ENCODE measurements around the gene GREB1.

GREB1 gene

DNA sequence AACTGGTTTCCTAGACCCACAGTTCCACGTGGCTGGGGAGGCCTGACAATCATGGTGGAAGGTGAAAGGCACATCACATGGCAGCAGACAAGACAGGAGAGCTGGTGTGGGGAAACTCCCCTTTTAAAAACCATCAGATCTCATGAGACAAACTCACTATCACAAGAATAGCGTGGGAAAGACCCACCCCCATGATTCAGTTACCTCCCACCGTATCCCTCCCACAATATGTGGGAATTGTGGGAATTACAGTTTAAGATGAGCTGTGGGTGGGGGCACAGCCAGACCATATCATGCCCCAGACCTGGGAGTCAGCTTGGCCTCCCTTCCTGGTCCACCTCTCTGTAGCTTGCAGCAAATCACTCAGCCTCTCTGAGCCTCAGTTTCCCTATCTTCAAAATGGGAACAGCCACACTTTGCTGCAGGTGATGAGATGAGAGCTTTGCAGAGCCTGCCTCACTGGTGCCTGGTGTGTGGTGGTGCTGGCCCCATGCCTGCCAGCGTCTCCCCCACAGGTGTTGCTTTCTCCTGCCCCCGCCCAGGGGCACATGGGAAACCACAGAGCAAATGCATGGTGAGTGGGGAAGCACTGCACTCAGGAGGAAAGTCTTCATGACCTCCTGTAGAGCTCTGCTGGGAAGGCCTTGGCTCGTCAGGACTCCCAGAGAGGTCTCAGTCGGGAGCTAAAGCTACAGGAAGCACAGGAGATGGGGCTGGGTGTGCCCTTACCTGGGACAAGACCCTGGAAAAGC lies 31.1 kb downstream of the GREB1 start:
- no peak for DNase-seq (ENCODE audit: insufficient read length, low spot score)
- FAIRE-seq, result no peak
- no peak for TF ChIP-seq POLR2A (IDR thresholded peaks at IDR 0.05; ENCODE audit: low read depth, low read length)

DNA sequence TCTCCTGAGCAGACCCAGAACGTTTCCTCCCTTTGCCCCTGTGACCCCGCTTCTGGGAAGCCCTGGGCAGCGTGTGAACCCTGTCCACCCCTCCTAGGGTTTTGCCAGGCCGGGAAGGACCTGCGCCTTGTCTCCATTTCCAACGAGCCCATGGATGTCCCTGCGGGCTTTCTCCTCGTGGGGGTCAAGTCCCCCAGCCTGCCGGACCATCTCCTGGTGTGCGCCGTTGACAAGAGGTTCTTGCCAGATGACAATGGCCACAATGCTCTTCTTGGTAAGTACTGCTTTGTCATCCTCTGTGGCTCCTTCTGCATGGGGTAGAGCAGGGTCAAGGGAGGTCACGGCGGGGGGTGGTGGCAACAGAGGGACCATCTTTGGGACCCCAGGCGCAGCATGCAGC lies 32.5 kb downstream of the GREB1 start:
- no peak for FAIRE-seq
- TF ChIP-seq POLR2A (IDR thresholded peaks at IDR 0.05; ENCODE audit: low read depth, low read length), result no peak
- DNase-seq (ENCODE audit: insufficient read length, low spot score), result no peak

DNA sequence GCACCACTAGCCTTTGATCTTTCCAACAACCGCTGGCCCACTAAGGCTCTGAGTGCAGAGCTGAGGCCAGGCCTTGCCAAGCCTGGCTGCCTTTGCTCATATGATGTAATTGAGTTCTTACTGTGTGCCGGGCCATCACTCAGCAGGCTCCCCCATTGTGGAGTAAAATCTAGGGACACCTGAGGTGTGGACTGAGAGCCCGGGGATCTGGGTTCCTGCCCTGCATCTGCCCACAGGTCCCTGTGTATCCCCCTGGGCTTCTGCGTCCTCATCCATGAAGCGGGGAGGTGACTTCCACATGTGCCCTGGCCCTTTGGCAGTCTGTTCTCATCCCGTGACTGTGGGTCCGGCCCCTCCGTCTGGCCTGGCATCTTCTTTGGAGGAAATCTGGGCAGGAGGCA lies 33.8 kb downstream of the GREB1 start:
- no peak for FAIRE-seq
- no peak for TF ChIP-seq POLR2A (IDR thresholded peaks at IDR 0.05; ENCODE audit: low read depth, low read length)
- no peak for DNase-seq (ENCODE audit: insufficient read length, low spot score)

DNA sequence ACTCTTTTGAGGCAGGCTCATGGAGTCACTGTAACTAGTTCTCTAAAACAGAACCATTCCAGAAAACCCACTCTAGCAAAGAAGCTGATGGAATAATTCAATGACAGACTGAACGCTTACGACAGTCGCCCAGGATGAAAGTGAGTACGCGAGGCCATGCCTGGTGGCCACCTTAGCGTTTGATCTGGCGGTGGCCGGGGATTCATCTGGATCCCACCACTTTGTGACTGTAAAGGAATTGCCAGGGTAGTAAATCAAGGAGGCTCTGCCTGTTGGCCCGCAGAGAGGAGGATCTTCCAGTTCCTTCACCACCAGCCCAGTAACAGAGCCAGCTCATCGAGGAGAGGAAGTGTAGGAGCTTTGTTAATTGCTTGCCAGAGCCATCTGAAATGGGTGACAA lies 34.6 kb downstream of the GREB1 start:
- no peak for TF ChIP-seq POLR2A (IDR thresholded peaks at IDR 0.05; ENCODE audit: low read depth, low read length)
- FAIRE-seq (no peak), DNase-seq (ENCODE audit: insufficient read length, low spot score) (no peak)

DNA sequence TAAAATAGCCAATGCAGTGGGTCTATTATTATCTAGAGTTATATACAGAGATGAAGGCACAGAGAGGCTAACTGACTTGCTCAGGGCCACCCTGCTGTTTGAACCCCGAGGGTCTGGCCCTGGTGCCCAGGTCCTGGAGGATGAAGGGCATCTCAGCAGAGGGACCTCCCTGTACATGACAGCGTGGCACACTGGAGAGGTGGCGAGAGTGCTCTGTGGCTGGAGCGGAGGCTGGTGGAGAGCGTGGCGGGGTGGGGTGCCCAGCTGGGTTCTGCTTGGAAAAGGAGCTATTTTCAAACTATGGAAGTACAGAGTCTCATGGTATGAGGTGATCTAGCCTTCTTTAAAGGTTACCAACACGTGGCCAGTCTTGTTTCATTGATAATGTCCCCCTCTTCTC lies 35.8 kb downstream of the GREB1 start:
- no peak for FAIRE-seq

DNA sequence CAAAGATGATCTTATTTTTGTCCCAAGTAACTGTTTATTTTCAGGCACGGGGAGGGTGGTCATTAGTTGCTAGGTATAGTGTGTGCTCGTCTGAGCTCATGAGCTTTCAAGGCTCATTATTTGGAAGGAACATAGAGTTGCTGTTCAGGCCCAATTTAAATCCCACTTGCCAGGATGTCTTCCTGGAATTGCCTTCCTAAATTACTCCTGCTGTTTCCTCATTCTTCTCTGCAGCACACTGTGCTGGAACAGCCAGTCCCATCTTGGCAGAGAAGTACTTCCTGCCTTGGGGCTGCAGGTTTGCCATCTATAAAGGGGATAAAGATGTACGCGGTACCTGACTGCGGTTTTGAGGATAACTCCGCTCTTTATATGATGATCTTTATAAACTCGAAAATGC lies 37.3 kb downstream of the GREB1 start:
- FAIRE-seq, result no peak
- no peak for TF ChIP-seq POLR2A (IDR thresholded peaks at IDR 0.05; ENCODE audit: low read depth, low read length)
- DNase-seq (ENCODE audit: insufficient read length, low spot score), result no peak

More for the DNA sequence above, 35.8 kb downstream of the GREB1 start:
- no peak for DNase-seq (ENCODE audit: insufficient read length, low spot score)
- TF ChIP-seq POLR2A (IDR thresholded peaks at IDR 0.05; ENCODE audit: low read depth, low read length), result no peak

DNA sequence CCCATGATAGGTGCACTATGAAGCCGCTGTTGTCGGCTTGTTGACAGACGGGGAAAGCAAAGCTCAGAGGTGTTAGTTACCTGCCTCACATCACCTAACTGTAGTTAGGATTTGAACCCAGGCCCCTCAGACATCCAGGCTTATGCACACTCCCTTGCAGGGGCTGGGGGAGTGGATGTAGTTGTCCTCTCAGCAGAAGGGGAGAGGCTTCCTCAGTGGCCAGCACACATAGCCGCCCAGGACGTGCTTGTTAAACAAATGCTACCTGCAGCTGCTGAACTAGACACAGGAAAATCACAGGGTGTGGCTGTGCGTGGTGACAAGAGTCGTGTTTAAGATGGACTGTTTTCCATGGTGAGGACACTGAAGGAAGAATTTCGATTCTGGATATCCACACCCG lies 39.2 kb downstream of the GREB1 start:
- DNase-seq (ENCODE audit: insufficient read length, low spot score) (no peak), FAIRE-seq (no peak)
- TF ChIP-seq POLR2A (IDR thresholded peaks at IDR 0.05; ENCODE audit: low read depth, low read length), result no peak

DNA sequence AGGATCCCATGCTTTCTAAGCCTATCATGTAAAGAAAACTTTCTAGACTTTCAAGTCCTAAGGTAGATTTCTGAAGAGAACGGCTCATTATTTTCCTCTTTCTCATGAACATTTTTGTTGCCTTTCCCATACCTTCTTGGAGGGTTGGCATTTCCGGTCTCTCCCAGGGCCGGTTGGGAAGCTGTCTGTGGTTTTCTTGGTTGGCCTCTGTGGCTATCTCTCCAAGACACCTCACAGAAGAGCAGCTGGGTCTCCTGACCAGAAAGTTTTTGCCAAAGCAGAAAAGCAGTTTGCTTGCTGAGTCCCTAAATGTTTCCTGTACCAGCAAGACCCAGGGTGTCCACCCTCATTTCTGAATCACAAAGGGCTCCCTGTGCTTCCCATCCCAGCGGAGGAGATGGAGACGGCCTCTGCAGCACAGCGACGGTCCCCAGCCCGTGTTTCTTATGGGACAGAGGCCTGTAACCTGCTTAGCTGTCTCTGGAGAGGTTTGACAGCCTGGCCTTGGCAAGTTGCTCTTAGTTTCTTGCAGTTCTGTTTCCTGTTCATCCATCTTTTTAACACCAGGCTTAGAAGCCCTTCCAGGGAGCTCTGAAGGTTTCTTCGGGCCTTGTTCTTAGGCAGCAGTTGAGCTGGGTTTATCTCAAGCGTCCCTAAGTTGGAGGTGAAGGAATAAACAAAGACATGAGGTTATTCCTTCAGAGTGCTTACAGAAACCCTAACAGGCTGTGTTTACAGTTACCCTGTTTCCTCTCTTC lies 39.8 kb downstream of the GREB1 start:
- peak; percentile 41 for FAIRE-seq
- DNase-seq (ENCODE audit: insufficient read length, low spot score), result peak; percentile 68
- no peak for TF ChIP-seq POLR2A (IDR thresholded peaks at IDR 0.05; ENCODE audit: low read depth, low read length)

DNA sequence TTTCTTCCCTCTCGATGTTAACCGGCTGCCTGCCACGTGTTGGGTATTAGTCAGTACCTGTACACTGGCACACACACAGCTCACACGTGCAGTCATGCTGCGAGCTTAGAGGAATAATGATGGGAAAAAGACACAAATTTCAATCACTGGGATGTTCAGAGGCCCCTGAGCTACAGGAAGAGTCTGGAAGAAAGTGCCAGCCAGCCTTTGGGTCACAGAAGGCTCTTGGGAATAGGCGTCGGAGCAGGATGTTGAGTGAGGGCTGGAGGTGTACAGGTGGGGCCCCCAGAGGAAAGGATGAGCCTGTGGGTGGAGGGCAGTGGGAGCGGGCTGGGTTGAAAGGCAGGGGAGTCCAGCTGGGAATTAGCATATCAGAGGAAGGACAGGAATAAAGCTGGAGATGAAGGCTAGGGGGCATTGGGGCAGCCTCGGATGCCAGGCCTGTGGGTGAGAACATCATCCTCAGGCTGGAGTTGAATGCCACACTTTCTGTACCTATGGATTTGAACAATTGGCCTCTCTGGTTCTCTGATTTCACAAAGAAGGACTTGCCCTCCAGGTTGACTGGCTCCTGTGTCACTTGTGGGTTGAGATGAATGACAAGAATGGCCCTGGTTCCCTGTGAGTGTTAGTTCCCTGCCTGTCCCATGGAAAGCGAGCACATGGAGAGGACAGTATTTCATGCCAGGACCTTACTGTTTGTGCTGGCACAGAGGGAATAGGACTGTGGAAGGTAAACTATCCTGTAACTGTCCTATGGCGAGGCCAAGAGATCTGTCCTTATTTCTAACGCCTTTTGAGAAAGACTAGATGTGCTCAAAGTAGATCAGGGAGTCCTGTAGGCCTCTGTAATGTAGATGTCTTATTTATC lies 40.6 kb downstream of the GREB1 start:
- FAIRE-seq (no peak), DNase-seq (ENCODE audit: insufficient read length, low spot score) (no peak)
- no peak for TF ChIP-seq POLR2A (IDR thresholded peaks at IDR 0.05; ENCODE audit: low read depth, low read length)

DNA sequence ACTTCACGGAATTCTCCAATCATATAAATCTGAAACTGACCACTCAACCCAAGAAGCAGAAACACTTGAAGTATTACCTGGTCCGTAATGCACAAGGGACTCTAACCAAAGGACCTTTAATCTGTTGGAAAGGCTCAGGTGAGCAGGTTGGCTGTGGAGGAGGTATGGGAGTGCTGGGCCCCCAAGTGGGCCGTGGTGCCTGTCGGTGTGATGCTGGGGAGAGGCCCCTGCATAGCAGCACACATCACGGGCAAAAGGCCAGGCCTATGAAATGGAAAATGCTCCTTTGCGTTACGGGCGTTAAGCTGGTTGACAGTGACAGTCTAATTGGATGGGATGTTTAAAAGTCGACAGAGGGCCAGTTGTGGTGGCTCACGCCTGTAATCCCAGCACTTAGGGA lies 42.6 kb downstream of the GREB1 start:
- TF ChIP-seq POLR2A (IDR thresholded peaks at IDR 0.05; ENCODE audit: low read depth, low read length), result no peak

DNA sequence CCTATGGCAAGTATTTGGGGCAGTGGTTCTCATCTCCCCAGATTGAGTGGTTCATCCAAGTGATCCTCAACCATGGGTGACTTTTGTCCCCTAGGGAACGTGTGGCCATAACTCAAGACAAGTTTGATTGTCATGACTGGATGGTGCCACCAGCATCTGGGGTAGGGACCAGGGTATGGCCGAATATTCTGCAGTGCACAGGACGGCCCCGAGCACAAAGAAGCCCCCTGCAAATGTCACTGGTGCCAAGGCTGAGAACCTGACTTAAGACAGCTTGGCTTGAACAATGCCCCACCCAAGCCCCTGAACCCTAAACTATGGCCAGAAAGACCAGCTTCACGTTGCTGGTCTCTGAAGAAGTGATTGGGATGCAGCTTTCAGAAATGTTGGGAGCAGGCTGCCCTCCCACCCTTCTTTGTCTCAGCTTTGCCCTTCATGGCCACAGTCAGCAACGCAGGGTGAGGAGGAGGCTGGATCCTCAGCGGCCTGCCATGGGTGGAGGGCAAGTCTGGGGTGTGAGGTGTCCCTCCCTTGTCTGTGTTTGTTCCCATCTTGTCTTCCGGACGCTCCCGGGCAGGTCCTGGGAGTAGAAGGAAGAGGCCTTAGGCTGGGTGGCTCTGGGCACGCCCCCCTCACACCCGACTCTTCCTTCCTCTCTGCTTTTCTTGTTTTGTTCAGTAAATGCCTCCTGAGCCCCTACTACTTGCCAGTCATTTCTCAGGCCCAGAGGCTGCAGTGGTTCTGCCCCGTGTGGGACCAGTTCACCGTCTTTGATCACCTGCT lies 43.4 kb downstream of the GREB1 start:
- no peak for TF ChIP-seq POLR2A (IDR thresholded peaks at IDR 0.05; ENCODE audit: low read depth, low read length)
- no peak for DNase-seq (ENCODE audit: insufficient read length, low spot score)
- no peak for FAIRE-seq

More for the DNA sequence above, 42.6 kb downstream of the GREB1 start:
- no peak for DNase-seq (ENCODE audit: insufficient read length, low spot score)
- no peak for FAIRE-seq

DNA sequence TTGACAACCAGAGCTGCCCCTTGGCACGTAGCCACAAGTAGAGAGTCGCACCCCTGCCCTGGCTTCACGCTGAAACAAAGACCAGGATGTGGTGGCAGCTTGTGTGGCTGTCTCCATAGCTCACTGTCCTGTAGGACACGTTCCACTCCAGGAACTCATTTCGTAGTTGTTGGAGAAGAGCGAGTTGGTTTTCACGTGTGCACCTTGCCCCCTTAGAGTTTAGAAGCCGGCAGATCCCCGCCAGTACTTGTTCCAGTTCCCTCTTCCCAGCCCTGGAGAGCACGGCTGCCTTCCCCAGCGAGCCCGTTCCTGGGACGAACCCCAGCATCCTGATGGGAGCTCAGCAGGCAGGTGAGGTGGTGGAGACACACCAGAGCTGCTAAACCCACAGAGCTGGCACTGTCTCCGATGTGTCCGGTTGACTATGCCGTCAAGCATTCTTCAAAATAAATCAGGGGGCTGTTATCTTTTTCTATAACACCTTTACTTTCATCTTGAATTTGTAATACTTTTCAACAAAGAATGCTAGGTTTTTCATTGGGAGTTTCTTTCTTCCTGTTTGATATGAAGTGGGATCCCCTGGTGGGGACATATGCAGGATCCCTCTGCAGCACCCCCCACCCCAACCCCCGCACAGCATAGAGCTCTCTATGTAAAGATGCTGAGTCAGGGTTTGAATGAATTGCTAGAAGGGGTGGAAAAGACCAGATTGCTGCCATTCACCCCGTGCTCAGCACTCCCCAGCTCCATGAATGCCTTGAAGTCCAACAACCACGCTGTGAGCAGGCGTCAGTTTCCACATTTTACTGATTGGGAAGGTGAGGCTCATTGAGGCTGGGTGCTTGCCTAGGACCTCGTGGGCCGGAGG lies 44.5 kb downstream of the GREB1 start:
- FAIRE-seq (no peak), DNase-seq (ENCODE audit: insufficient read length, low spot score) (no peak)
- TF ChIP-seq POLR2A (IDR thresholded peaks at IDR 0.05; ENCODE audit: low read depth, low read length), result no peak
